Transverse colon (tissue), 4 donors: Measurements from ENCODE around the gene AFAP1L1. TPM values are rescaled to one million over a fixed set of nuclear protein-coding genes. Genes with fewer than 3 reads are reported as not detected.

Source experiments
- DNase-seq: peaks from one replicate; pipeline ENCODE4 v3.0.0-alpha.2; 2019
- H3K27ac ChIP-seq, 4 donors: fragments of 200-600 bp; sonication (generic); 2 replicates each; pipeline ENCODE4 v1.5.1; 2016 to 2018; ENCODE audit warnings: inconsistent platforms in 4 of 4
- H3K27me3 ChIP-seq: fragments of 200-600 bp; sonication (generic); 2 replicates; pipeline ENCODE4 v1.5.1; 2017; ENCODE audit warnings: inconsistent platforms
- H3K36me3 ChIP-seq, 4 donors: fragments of 200-600 bp; sonication (generic); 2 replicates each; pipeline ENCODE4 v1.5.1; 2017 to 2019; ENCODE audit warnings: inconsistent platforms in 4 of 4
- H3K4me1 ChIP-seq, 4 donors: fragments of 200-600 bp; sonication (generic); 2 replicates each; pipeline ENCODE4 v1.5.1; 2017 to 2020; ENCODE audit warnings: inconsistent platforms in 4 of 4
- H3K4me3 ChIP-seq, 4 donors: fragments of 200-600 bp; sonication (generic); 1 replicate in 1 of 4; 2 replicates in 3 of 4; pipeline versions ENCODE4 v1.5.1 to v1.6.1; 2017 to 2019; ENCODE audit warnings: inconsistent platforms in 4 of 4
- H3K9me3 ChIP-seq, 2 donors: fragments of 200-600 bp; sonication (generic); 2 replicates each; pipeline ENCODE4 v1.5.1; 2017 to 2019; ENCODE audit warnings: inconsistent platforms in 2 of 2
- CTCF ChIP-seq, 5 experiments: fragments of 200-600 bp in 3 of 5; fragments of 450-650 bp in 2 of 5; sonication (generic) in 3 of 5; IDR thresholded peaks; 1 replicate in 2 of 5; 2 replicates in 3 of 5; pipeline ENCODE4 v1.5.1; 2016 to 2017; ENCODE audit warnings: antibody characterized with exemption in 5 of 5, inconsistent platforms in 3 of 5, mild to moderate bottlenecking in 2 of 5, moderate library complexity in 1 of 5
- EP300 ChIP-seq: sonication (generic); formaldehyde crosslinking; IDR thresholded peaks from one replicate; pipeline ENCODE4 v1.6.1; 2017; ENCODE audit warnings: antibody characterized with exemption, low read depth
- POLR2A ChIP-seq: fragments of 450-650 bp; IDR thresholded peaks from one replicate; pipeline ENCODE4 v1.6.1; 2016; ENCODE audit warnings: antibody characterized with exemption, mild to moderate bottlenecking, moderate library complexity
- POLR2AphosphoS5 ChIP-seq, 3 donors: sonication (generic); formaldehyde crosslinking; IDR thresholded peaks; one replicate each; pipeline ENCODE4 v1.6.1; 2016; ENCODE audit warnings: antibody characterized with exemption in 3 of 3
- WGBS, 2 donors: methylation state at CpG; one replicate each; pipeline ENCODE4 v1.1.5; 2018; ENCODE audit warnings: low coverage in 1 of 2; 5-methylcytosine and 5-hydroxymethylcytosine counted together
- in situ Hi-C, 4 donors: fragments of 200-750 bp; cut with MboI; loops; one replicate each; pipeline versions ENCODE4 v1.15.0 to v1.15.1; 2017; ENCODE audit warnings: low sequenced_read_pairs in 3 of 4, low pct_ligation_motif_present in 1 of 4, low pct_unique_long_range_greater_than_20kb in 1 of 4
- intact Hi-C: fragments of 100-400 bp; cut with DNase I; formaldehyde crosslinking; loops from one replicate; pipeline ENCODE4 v1.15.1; 2023; ENCODE audit warnings: low total_unique reads
- total RNA-seq, 4 donors: library from RNA; depleted of rRNA; stranded (reverse); fragments of >200 nt; gene quantifications; one replicate each; pipeline ENCODE4 v1.1.0, GENCODE V29; 2016

The AFAP1L1 gene
- total RNA-seq, 4 donors from 2014 or later, result 2.2 to 4.1 (median 3.0) TPM

DNA sequence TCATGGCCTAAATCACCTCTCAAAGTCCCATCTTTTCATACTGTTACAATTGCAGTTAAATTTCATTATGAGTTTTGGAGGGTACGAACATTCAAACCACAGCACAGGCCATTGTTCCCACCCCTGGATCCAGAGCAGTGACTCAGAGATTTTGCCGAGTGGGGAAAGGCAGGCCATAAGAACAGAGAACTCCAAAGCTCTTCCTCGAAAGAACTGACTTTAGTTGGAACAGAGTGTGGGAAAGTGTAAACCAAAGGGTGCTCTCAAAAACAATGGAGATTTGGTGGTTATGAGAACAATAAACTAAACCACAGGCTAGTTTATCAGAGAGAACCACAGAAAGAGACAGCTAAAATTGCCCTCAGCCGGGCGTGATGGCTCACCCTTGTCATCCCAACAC lies 54.2 kb downstream of the AFAP1L1 start:
- no peaks in the 10 kb centered on the region for H3K36me3 ChIP-seq
- no peak overlapping the region for H3K4me3 ChIP-seq
- intact Hi-C loops (no loop called here), in situ Hi-C loops (loop anchor here in 1 of 4 donors (25.0 kb wide), 1 partner anchor 236 kb away; the partner anchor contains the start of gene CSNK1A1)
- 84 to 96% methylated on average over 4 to 5 of the region's 5 CpGs for WGBS, 2 donors
- no peak for DNase-seq
- H3K9me3 ChIP-seq, result no peaks in the 10 kb centered on the region
- H3K27me3 ChIP-seq, result no peaks in the 10 kb centered on the region
- no peak overlapping the region for H3K27ac ChIP-seq
- TF ChIP-seq POLR2A (no peak), CTCF (IDR thresholded peaks at IDR 0.05) (no peak), POLR2AphosphoS5 (IDR thresholded peaks at IDR 0.05) (no peak), EP300 (no peak)
- H3K4me1 ChIP-seq, result peaks cover 10 to 29% (median 20%) of the 10 kb centered on the region in 4 donors

GRCh38 chr5:149326611-149327010 lies 55.0 kb downstream of the AFAP1L1 start:
- DNase-seq, result no peak
- in situ Hi-C loops, result loop anchor here in 1 of 4 donors (25.0 kb wide), 1 partner anchor 236 kb away; the partner anchor contains the start of gene CSNK1A1

GRCh38 chr5:149328177-149328576 lies 56.5 kb downstream of the AFAP1L1 start:
- intact Hi-C loops, result no loop called here
- 86 to 92% methylated on average over 4 to 5 of the region's 5 CpGs for WGBS, 2 donors

More at GRCh38 chr5:149326611-149327010, 55.0 kb downstream of the AFAP1L1 start:
- Histone ChIP-seq H3K4me1 (peaks cover 5 to 23% (median 13%) of the 10 kb centered on the region in 4 donors), H3K27ac (no peak overlapping the region), H3K9me3 (no peaks in the 10 kb centered on the region), H3K27me3 (no peaks in the 10 kb centered on the region), H3K4me3 (no peak overlapping the region), H3K36me3 (no peaks in the 10 kb centered on the region)
- intact Hi-C loops, result no loop called here
- 28 to 58% methylated on average over 3 of the region's 3 CpGs for WGBS, 2 donors
- no peak for TF ChIP-seq CTCF (IDR thresholded peaks at IDR 0.05)

More at GRCh38 chr5:149328177-149328576, 56.5 kb downstream of the AFAP1L1 start:
- TF ChIP-seq POLR2A (no peak), EP300 (no peak), CTCF (IDR thresholded peaks at IDR 0.05) (no peak), POLR2AphosphoS5 (IDR thresholded peaks at IDR 0.05) (no peak)
- no peaks in the 10 kb centered on the region for H3K9me3 ChIP-seq
- H3K36me3 ChIP-seq, result no peaks in the 10 kb centered on the region
- no peak for DNase-seq
- no peak overlapping the region for H3K27ac ChIP-seq
- no peaks in the 10 kb centered on the region for H3K27me3 ChIP-seq
- peaks cover 0 to 7% (median 2%) of the 10 kb centered on the region in 4 donors for H3K4me1 ChIP-seq
- H3K4me3 ChIP-seq, result no peak overlapping the region
- in situ Hi-C loops, result loop anchor here in 1 of 4 donors (25.0 kb wide), 1 partner anchor 234 kb away; the partner anchor contains the start of gene CSNK1A1
